ENCODE measurements around the gene ALOX15B. TPM values are rescaled to one million over a fixed set of nuclear protein-coding genes. Genes with fewer than 3 reads are reported as not detected.

Gene ALOX15B
- total and polyA plus RNA-seq, 2 of the 13 experiments (the other 11 are each of a cell fraction or from before 2014, with no cell fraction given), result not detected

- TF ChIP-seq ZNF891 (CRISPR knock-in tag; IDR thresholded peaks at IDR 0.05) (0 out of 2 replicates have a peak, but pooled peaks have one; percentile 12), ZNF333 (CRISPR knock-in tag; IDR thresholded peaks at IDR 0.05; ENCODE audit: borderline replicate concordance) (peak; percentile 37; the same call in 1 of the 2 replicates), NR1H2 (CRISPR knock-in tag; IDR thresholded peaks at IDR 0.05; ENCODE audit: borderline replicate concordance, low read depth) (no peak), KLF16 (CRISPR knock-in tag; IDR thresholded peaks at IDR 0.05) (peak in 1 of 2 experiments; percentile 72; a peak in 1 of 4 replicates), NKX3-1 (CRISPR knock-in tag; IDR thresholded peaks at IDR 0.05) (0 out of 2 replicates have a peak, but pooled peaks have one; percentile 47), ATF1 (CRISPR knock-in tag; IDR thresholded peaks at IDR 0.05) (no peak), ARNTL (CRISPR knock-in tag; IDR thresholded peaks at IDR 0.05) (0 out of 2 replicates have a peak, but pooled peaks have one; percentile 40), ARID4A (CRISPR knock-in tag; IDR thresholded peaks at IDR 0.05; ENCODE audit: borderline replicate concordance) (peak; percentile 27; the same call in 1 of the 2 replicates), FOXA3 (CRISPR knock-in tag; IDR thresholded peaks at IDR 0.05) (no peak), YY1 (IDR thresholded peaks at IDR 0.05; ENCODE audit: insufficient read depth, insufficient replicate concordance, low read depth, low read length) (peak; percentile 31), ZNF850 (CRISPR knock-in tag; conservative IDR thresholded peaks at IDR 0.05) (0 out of 2 replicates have a peak, but pooled peaks have one; percentile 62), POLR2AphosphoS5 (IDR thresholded peaks at IDR 0.05; ENCODE audit: low read depth, low read length) (0 out of 2 replicates have a peak, but pooled peaks have one; percentile 25), NFKB2 (CRISPR knock-in tag; IDR thresholded peaks at IDR 0.05; ENCODE audit: borderline replicate concordance) (peak; percentile 69; the same call in 1 of the 2 replicates), GABPA (IDR thresholded peaks at IDR 0.05; ENCODE audit: low read depth, low read length) (no peak), GABPA (CRISPR knock-in tag; IDR thresholded peaks at IDR 0.05; ENCODE audit: low read depth) (peak; percentile 20; the same call in 1 of the 2 replicates), ZNF343 (CRISPR knock-in tag; IDR thresholded peaks at IDR 0.05) (no peak), HIC2 (CRISPR knock-in tag; IDR thresholded peaks at IDR 0.05; ENCODE audit: low read depth) (peak; percentile 68; the same call in 1 of the 2 replicates)
- TF ChIP-seq, protein P1, sequence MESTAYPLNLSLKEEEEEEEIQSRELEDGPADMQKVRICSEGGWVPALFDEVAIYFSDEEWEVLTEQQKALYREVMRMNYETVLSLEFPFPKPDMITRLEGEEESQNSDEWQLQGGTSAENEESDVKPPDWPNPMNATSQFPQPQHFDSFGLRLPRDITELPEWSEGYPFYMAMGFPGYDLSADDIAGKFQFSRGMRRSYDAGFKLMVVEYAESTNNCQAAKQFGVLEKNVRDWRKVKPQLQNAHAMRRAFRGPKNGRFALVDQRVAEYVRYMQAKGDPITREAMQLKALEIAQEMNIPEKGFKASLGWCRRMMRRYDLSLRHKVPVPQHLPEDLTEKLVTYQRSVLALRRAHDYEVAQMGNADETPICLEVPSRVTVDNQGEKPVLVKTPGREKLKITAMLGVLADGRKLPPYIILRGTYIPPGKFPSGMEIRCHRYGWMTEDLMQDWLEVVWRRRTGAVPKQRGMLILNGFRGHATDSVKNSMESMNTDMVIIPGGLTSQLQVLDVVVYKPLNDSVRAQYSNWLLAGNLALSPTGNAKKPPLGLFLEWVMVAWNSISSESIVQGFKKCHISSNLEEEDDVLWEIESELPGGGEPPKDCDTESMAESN (CRISPR knock-in tag; conservative IDR thresholded peaks at IDR 0.05), result peak; percentile 39; the same call in 1 of the 2 replicates
Measured at GRCh38 chr17:7989781-7990655, 48.8 kb upstream of the ALOX15B start (continued).
